Smooth muscle cell (in vitro differentiated cells): Measurements from ENCODE around the gene CCDC148. TPM values are rescaled to one million over a fixed set of nuclear protein-coding genes. Genes with fewer than 3 reads are reported as not detected.

ENCODE experiments used
- DNase-seq: peaks from one replicate; lab custom pipeline; 2025; ENCODE audit not compliant: unreplicated experiment; lab: John Stamatoyannopoulos, UW
- H2AFZ ChIP-seq: fragments of 200-600 bp; sonication (generic); 2 replicates; pipeline ENCODE4 v1.6.0; 2016; ENCODE audit warnings: antibody characterized with exemption, low read depth, mild to moderate bottlenecking
- H3F3A ChIP-seq: fragments of 200-600 bp; sonication (generic); 2 replicates; pipeline ENCODE4 v1.6.0; 2017; ENCODE audit warnings: antibody characterized with exemption, low read depth
- H3K27ac ChIP-seq: fragments of 200-600 bp; sonication (generic); 2 replicates; pipeline ENCODE4 v1.5.1; 2016; ENCODE audit warnings: low read depth, mild to moderate bottlenecking
- H3K27me3 ChIP-seq: fragments of 200-600 bp; sonication (generic); 2 replicates; pipeline ENCODE4 v1.6.1; 2016; ENCODE audit warnings: low read depth, mild to moderate bottlenecking
- H3K36me3 ChIP-seq: fragments of 200-600 bp; sonication (generic); 2 replicates; pipeline ENCODE4 v1.5.1; 2016; ENCODE audit warnings: low read depth
- H3K4me1 ChIP-seq: fragments of 200-600 bp; sonication (generic); 2 replicates; pipeline ENCODE4 v1.5.1; 2016; ENCODE audit warnings: low read depth
- H3K4me2 ChIP-seq: fragments of 200-600 bp; sonication (generic); 2 replicates; pipeline ENCODE4 v1.6.0; 2016; ENCODE audit warnings: mild to moderate bottlenecking
- H3K4me3 ChIP-seq: fragments of 200-600 bp; sonication (generic); 2 replicates; pipeline ENCODE4 v1.5.1; 2016; ENCODE audit warnings: mild to moderate bottlenecking
- H3K79me2 ChIP-seq: fragments of 200-600 bp; sonication (generic); 2 replicates; pipeline ENCODE4 v1.6.0; 2016; ENCODE audit warnings: low read depth, mild to moderate bottlenecking
- H3K9ac ChIP-seq: fragments of 200-600 bp; sonication (generic); 2 replicates; pipeline ENCODE4 v1.6.0; 2016; ENCODE audit warnings: low read depth
- H3K9me3 ChIP-seq: fragments of 200-600 bp; sonication (generic); replicated peaks from 2 replicates; pipeline ENCODE4 v1.5.1; 2016; ENCODE audit warnings: low read depth
- H4K20me1 ChIP-seq: fragments of 200-600 bp; sonication (generic); 2 replicates; pipeline ENCODE4 v1.6.0; 2016; ENCODE audit warnings: low read depth
- CTCF ChIP-seq: fragments of 200-600 bp; sonication (generic); IDR thresholded peaks from 2 replicates; pipeline ENCODE4 v1.5.1; 2017; ENCODE audit warnings: borderline replicate concordance, mild to moderate bottlenecking, antibody characterized with exemption; ENCODE audit not compliant: insufficient read depth, poor library complexity, severe bottlenecking
- WGBS: methylation state at CpG from one replicate; pipeline ENCODE4 v1.1.7; 2016; ENCODE audit warnings: low lambda C conversion rate; 5-methylcytosine and 5-hydroxymethylcytosine counted together
- polyA plus RNA-seq: library from polyadenylated mRNA; unstranded; fragments of >200 nt; fragmentation: Nextera tagmentation; extraction: Ambion mirVana; gene quantifications from 2 replicates; pipeline ENCODE4 v1.2.1, GENCODE V29; 2016
- total RNA-seq: library from RNA; depleted of rRNA; stranded (reverse); fragments of >200 nt; gene quantifications from 2 replicates; pipeline ENCODE4 v1.2.3, GENCODE V29; 2014

The CCDC148 gene
- total and polyA plus RNA-seq, 2 experiments from 2014 or later, result 0.09 TPM; not detected in 1

DNA sequence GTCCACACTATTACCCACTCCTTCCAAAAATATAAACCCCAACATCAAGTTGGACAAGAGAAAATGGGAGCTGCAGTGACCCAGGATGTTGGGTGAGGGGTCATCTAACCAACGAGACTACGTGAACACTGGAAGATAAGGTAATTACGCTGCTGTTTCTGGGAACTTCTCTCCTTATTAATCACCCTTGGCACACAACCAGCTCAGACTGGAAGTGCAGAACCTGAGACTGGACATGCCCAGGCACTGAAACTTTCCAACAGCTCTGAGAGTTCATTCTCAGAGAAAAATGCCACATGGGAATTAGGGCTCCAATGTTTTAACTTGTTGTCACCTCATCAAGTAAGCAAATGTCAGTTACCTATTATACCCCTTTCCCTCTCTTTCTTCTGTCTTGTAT lies 135.3 kb downstream of the CCDC148 start:
- H3K4me1 ChIP-seq, result no peaks in the 10 kb centered on the region
- no peak for TF ChIP-seq CTCF
- H3K27ac ChIP-seq, result no peak overlapping the region
- peak overlapping the region; percentile 12 for H3K4me2 ChIP-seq
- H3K9ac ChIP-seq, result no peak overlapping the region
- no peaks in the 10 kb centered on the region for H3K9me3 ChIP-seq
- no peaks in the 10 kb centered on the region for H3F3A ChIP-seq
- H3K27me3 ChIP-seq, result no peaks in the 10 kb centered on the region
- WGBS, result 60% methylated on average over 3 of the region's 3 CpGs
- H3K79me2 ChIP-seq, result no peaks in the 10 kb centered on the region
- H3K4me3 ChIP-seq, result no peak overlapping the region
- peak overlapping the region; percentile 32 for H2AFZ ChIP-seq
- no peaks in the 10 kb centered on the region for H3K36me3 ChIP-seq
- DNase-seq, result no peak
- no peaks in the 10 kb centered on the region for H4K20me1 ChIP-seq

GRCh38 chr2:158319269-158319668 lies 137.3 kb downstream of the CCDC148 start:
- H4K20me1 ChIP-seq, result no peaks in the 10 kb centered on the region
- TF ChIP-seq CTCF, result no peak
- H3K4me1 ChIP-seq, result no peaks in the 10 kb centered on the region
- no peak overlapping the region for H3K4me2 ChIP-seq
- 89% methylated on average over 1 of the region's 1 CpG for WGBS
- no peak for DNase-seq
- H3K36me3 ChIP-seq, result no peaks in the 10 kb centered on the region
- no peak overlapping the region for H3K9ac ChIP-seq
- no peaks in the 10 kb centered on the region for H3K27me3 ChIP-seq
- no peak overlapping the region for H3K27ac ChIP-seq
- no peaks in the 10 kb centered on the region for H3K9me3 ChIP-seq
- no peaks in the 10 kb centered on the region for H3F3A ChIP-seq
- H2AFZ ChIP-seq, result no peak overlapping the region
- no peak overlapping the region for H3K4me3 ChIP-seq
- H3K79me2 ChIP-seq, result no peaks in the 10 kb centered on the region

- Histone ChIP-seq H3K4me3 (no peak overlapping the region), H3K36me3 (no peaks in the 10 kb centered on the region), H3K4me1 (no peaks in the 10 kb centered on the region), H3K9ac (no peak overlapping the region), H3K27me3 (no peaks in the 10 kb centered on the region), H3K4me2 (no peak overlapping the region), H4K20me1 (no peaks in the 10 kb centered on the region), H3K27ac (no peak overlapping the region), H3K79me2 (no peaks in the 10 kb centered on the region), H2AFZ (no peak overlapping the region), H3K9me3 (no peaks in the 10 kb centered on the region), H3F3A (no peaks in the 10 kb centered on the region)
- no peak for TF ChIP-seq CTCF
- WGBS, result 78% methylated on average over 2 of the region's 2 CpGs
- no peak for DNase-seq
These were observed 138.9 kb downstream of the CCDC148 start for GRCh38 chr2:158317642-158318041.

DNA sequence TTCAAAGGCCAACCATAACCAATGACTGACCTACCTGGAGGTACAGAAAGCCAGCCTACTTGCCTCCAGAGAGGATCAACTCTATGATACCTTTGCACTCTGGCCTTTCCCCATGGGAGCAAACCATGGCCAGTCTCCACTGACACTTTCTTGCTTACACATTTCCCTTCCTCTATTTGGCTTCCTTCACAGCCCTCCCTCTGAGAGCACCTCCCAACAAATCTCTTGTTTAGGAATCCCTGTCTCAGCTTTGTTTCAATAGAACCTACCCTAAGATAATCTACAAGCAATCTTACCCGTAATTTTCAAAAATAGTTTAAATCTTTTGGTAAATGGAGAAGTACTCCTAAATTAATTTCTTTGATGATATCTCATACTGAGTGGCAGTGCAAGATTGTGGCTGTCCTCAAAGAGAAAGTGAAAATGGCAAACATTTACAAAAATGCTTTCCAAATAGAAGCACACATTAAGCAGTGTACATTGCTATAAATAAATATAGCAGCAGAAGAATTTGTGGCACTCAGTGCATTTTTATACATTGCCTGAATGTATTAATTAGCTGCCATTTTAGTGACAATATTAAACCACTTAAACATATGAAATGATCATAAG lies 140.6 kb downstream of the CCDC148 start:
- Histone ChIP-seq H2AFZ (no peak overlapping the region), H3K36me3 (no peaks in the 10 kb centered on the region), H3K4me3 (no peak overlapping the region), H3K9me3 (no peaks in the 10 kb centered on the region), H3K79me2 (no peaks in the 10 kb centered on the region), H3K4me1 (no peaks in the 10 kb centered on the region), H3K27ac (no peak overlapping the region), H3K4me2 (no peak overlapping the region), H4K20me1 (no peaks in the 10 kb centered on the region), H3K27me3 (no peaks in the 10 kb centered on the region), H3K9ac (no peak overlapping the region), H3F3A (no peaks in the 10 kb centered on the region)
- no peak for TF ChIP-seq CTCF
- 90% methylated on average over 1 of the region's 1 CpG for WGBS
- no peak for DNase-seq
